ENCODE measurements around the gene COL5A1. TPM values are rescaled to one million over a fixed set of nuclear protein-coding genes. Genes with fewer than 3 reads are reported as not detected.

The COL5A1 gene
- total and polyA plus RNA-seq, 2 experiments from 2014 or later: 2.5 to 13.1 TPM

- H2AFZ ChIP-seq: no peak overlapping the region
- Mint-ChIP-seq H3K36me3 (ENCODE audit: low read depth) (no peaks in the 10 kb centered on the region), H3K27ac (no peak overlapping the region), H3K4me1 (peaks cover 2% of the 10 kb centered on the region; the same call in 1 of the 3 replicates), H3K27me3 (ENCODE audit: insufficient read depth, low read depth, poor library complexity) (peaks cover 6% of the 10 kb centered on the region), H3K4me3 (no peak overlapping the region), H3K9me3 (peaks cover 3% of the 10 kb centered on the region; the same call in 1 of the 3 replicates)
- no peak overlapping the region for H3K4me3 ChIP-seq
- no peaks in the 10 kb centered on the region for H3K79me2 ChIP-seq (replicated peaks; ENCODE audit: insufficient read depth)
- no peak for TF ChIP-seq EZH2phosphoT487 (IDR thresholded peaks at IDR 0.05; ENCODE audit: unreplicated experiment)
- TF ChIP-seq, protein P1, sequence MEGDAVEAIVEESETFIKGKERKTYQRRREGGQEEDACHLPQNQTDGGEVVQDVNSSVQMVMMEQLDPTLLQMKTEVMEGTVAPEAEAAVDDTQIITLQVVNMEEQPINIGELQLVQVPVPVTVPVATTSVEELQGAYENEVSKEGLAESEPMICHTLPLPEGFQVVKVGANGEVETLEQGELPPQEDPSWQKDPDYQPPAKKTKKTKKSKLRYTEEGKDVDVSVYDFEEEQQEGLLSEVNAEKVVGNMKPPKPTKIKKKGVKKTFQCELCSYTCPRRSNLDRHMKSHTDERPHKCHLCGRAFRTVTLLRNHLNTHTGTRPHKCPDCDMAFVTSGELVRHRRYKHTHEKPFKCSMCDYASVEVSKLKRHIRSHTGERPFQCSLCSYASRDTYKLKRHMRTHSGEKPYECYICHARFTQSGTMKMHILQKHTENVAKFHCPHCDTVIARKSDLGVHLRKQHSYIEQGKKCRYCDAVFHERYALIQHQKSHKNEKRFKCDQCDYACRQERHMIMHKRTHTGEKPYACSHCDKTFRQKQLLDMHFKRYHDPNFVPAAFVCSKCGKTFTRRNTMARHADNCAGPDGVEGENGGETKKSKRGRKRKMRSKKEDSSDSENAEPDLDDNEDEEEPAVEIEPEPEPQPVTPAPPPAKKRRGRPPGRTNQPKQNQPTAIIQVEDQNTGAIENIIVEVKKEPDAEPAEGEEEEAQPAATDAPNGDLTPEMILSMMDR (conservative IDR thresholded peaks at IDR 0.05; ENCODE audit: low read depth in 2 of 2): peak; percentile 65 to 75
- no peaks in the 10 kb centered on the region for H3K4me1 ChIP-seq (ENCODE audit: insufficient read depth)
- peak; percentile 98 for ATAC-seq
- no peaks in the 10 kb centered on the region for H3K27me3 ChIP-seq (ENCODE audit: insufficient read depth)
- DNase-seq (ENCODE audit: low spot score): peak; percentile 59
- no peaks in the 10 kb centered on the region for H3K36me3 ChIP-seq (ENCODE audit: insufficient read depth)
- no peaks in the 10 kb centered on the region for H4K20me1 ChIP-seq (replicated peaks; ENCODE audit: insufficient read depth)
- H3K4me2 ChIP-seq: no peak overlapping the region
- H3K9me2 ChIP-seq (ENCODE audit: insufficient read depth): 0 out of 2 replicates have a peak, but pooled peaks cover 5% of the 10 kb centered on the region
- H3K27ac ChIP-seq (ENCODE audit: low read depth): no peak overlapping the region
- no peaks in the 10 kb centered on the region for H3F3A ChIP-seq (replicated peaks; ENCODE audit: low read depth)
Observed at GRCh38 chr9:134689321-134690181, 47.9 kb downstream of the COL5A1 start.

DNA sequence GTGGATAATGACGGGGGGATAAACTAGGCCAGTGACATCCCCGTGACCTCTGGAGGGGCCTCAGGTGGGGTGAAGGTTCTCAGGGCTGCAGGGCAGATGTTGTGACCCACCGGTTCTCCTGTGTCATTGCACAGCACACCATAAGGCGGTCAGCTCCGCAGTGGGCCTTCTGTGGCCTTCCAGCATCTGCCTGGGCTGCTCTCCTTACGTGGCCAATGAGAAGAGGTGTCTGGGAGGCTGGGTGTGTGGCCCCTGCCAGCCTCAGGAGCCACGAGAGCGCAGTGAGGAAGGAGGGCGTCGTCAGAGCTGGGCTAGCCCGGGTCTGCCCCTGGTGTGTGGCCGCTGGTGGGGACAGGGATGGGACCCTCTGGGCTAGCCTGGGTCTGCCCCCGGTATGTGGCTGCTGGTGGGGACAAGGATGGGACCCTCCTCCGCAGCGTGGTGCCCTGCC lies 48.7 kb downstream of the COL5A1 start:
- Mint-ChIP-seq H3K4me3 (no peak overlapping the region), H3K4me1 (peaks cover 2% of the 10 kb centered on the region; the same call in 1 of the 3 replicates), H3K27me3 (ENCODE audit: insufficient read depth, low read depth, poor library complexity) (peaks cover 6% of the 10 kb centered on the region), H3K27ac (no peak overlapping the region), H3K36me3 (ENCODE audit: low read depth) (no peaks in the 10 kb centered on the region), H3K9me3 (peaks cover 3% of the 10 kb centered on the region; the same call in 1 of the 3 replicates)
- Histone ChIP-seq H3F3A (replicated peaks; ENCODE audit: low read depth) (no peaks in the 10 kb centered on the region), H3K4me1 (ENCODE audit: insufficient read depth) (no peaks in the 10 kb centered on the region), H3K27me3 (ENCODE audit: insufficient read depth) (no peaks in the 10 kb centered on the region), H2AFZ (no peak overlapping the region), H3K4me3 (no peak overlapping the region), H3K27ac (ENCODE audit: low read depth) (no peak overlapping the region), H3K9me2 (ENCODE audit: insufficient read depth) (0 out of 2 replicates have a peak, but pooled peaks cover 5% of the 10 kb centered on the region), H4K20me1 (replicated peaks; ENCODE audit: insufficient read depth) (no peaks in the 10 kb centered on the region), H3K4me2 (no peak overlapping the region), H3K36me3 (ENCODE audit: insufficient read depth) (no peaks in the 10 kb centered on the region), H3K79me2 (replicated peaks; ENCODE audit: insufficient read depth) (no peaks in the 10 kb centered on the region)
- no peak for DNase-seq (ENCODE audit: low spot score)
- TF ChIP-seq ZNF114 (CRISPR knock-in tag; IDR thresholded peaks at IDR 0.05): no peak
- no peak for TF ChIP-seq JUNB (IDR thresholded peaks at IDR 0.05; ENCODE audit: unreplicated experiment)
- no peak for TF ChIP-seq CREB1 (CRISPR knock-in tag; IDR thresholded peaks at IDR 0.05; ENCODE audit: low read depth)
- no peak for TF ChIP-seq EZH2phosphoT487 (IDR thresholded peaks at IDR 0.05; ENCODE audit: unreplicated experiment)
- TF ChIP-seq ZNF331 (CRISPR knock-in tag; IDR thresholded peaks at IDR 0.05; ENCODE audit: low read depth): no peak
- TF ChIP-seq STAT1 (IDR thresholded peaks at IDR 0.05; ENCODE audit: unreplicated experiment): no peak
- no peak for TF ChIP-seq NANOG (IDR thresholded peaks at IDR 0.05; ENCODE audit: borderline replicate concordance)
- TF ChIP-seq, protein P1 (conservative IDR thresholded peaks at IDR 0.05; ENCODE audit: low read depth in 2 of 2): no peak
- TF ChIP-seq EZH2 (IDR thresholded peaks at IDR 0.05; ENCODE audit: low read depth, unreplicated experiment): no peak
- TF ChIP-seq, protein P2, sequence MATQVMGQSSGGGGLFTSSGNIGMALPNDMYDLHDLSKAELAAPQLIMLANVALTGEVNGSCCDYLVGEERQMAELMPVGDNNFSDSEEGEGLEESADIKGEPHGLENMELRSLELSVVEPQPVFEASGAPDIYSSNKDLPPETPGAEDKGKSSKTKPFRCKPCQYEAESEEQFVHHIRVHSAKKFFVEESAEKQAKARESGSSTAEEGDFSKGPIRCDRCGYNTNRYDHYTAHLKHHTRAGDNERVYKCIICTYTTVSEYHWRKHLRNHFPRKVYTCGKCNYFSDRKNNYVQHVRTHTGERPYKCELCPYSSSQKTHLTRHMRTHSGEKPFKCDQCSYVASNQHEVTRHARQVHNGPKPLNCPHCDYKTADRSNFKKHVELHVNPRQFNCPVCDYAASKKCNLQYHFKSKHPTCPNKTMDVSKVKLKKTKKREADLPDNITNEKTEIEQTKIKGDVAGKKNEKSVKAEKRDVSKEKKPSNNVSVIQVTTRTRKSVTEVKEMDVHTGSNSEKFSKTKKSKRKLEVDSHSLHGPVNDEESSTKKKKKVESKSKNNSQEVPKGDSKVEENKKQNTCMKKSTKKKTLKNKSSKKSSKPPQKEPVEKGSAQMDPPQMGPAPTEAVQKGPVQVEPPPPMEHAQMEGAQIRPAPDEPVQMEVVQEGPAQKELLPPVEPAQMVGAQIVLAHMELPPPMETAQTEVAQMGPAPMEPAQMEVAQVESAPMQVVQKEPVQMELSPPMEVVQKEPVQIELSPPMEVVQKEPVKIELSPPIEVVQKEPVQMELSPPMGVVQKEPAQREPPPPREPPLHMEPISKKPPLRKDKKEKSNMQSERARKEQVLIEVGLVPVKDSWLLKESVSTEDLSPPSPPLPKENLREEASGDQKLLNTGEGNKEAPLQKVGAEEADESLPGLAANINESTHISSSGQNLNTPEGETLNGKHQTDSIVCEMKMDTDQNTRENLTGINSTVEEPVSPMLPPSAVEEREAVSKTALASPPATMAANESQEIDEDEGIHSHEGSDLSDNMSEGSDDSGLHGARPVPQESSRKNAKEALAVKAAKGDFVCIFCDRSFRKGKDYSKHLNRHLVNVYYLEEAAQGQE (IDR thresholded peaks at IDR 0.05; ENCODE audit: unreplicated experiment): no peak
- TF ChIP-seq, protein P3, sequence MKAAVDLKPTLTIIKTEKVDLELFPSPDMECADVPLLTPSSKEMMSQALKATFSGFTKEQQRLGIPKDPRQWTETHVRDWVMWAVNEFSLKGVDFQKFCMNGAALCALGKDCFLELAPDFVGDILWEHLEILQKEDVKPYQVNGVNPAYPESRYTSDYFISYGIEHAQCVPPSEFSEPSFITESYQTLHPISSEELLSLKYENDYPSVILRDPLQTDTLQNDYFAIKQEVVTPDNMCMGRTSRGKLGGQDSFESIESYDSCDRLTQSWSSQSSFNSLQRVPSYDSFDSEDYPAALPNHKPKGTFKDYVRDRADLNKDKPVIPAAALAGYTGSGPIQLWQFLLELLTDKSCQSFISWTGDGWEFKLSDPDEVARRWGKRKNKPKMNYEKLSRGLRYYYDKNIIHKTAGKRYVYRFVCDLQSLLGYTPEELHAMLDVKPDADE (IDR thresholded peaks at IDR 0.05): no peak
- no peak for ATAC-seq

Measured in GM23338 (cell line).